ENCODE results near the gene ZNF316.

GRCh38 chr7:6647541-6647940 lies 10.4 kb downstream of the ZNF316 start:
- TF ChIP-seq CTCF (IDR thresholded peaks at IDR 0.05; ENCODE audit: poor library complexity) (no peak), EZH2 (IDR thresholded peaks at IDR 0.05; ENCODE audit: borderline replicate concordance) (no peak), EZH2phosphoT487 (IDR thresholded peaks at IDR 0.05; ENCODE audit: low read depth, severe bottlenecking, unreplicated experiment) (no peak)
